HG03520 (cell line): ENCODE data around the gene TBX21.
"Not testable (repeated sequence)": the region's sequence is repeated elsewhere in the genome, so short reads cannot be mapped to it uniquely, and the experiment has no call there.

Source experiments
- ATAC-seq: cut with Tn5 transposase; IDR thresholded peaks from one replicate; pipeline ENCODE4 v1.9.1; 2021; ENCODE audit warnings: mild to moderate bottlenecking, moderate library complexity; ENCODE audit not compliant: unreplicated experiment

Gene TBX21

GRCh38 chr17:47760409-47761140, 27.5 kb downstream of the TBX21 start:
- ATAC-seq, result no peak

GRCh38 chr17:47762728-47763127, 29.7 kb downstream of the TBX21 start:
- no peak for ATAC-seq

GRCh38 chr17:47763913-47764582, 31.0 kb downstream of the TBX21 start:
- no peak for ATAC-seq

- ATAC-seq, result not testable (repeated sequence)
These were observed 40.6 kb downstream of the TBX21 start for GRCh38 chr17:47773649-47774048.

- ATAC-seq, result no peak
These were observed 41.3 kb downstream of the TBX21 start for GRCh38 chr17:47774331-47774730.

GRCh38 chr17:47774987-47775580, 42.0 kb downstream of the TBX21 start:
- no peak for ATAC-seq

- ATAC-seq, result no peak
These were observed 43.5 kb downstream of the TBX21 start for GRCh38 chr17:47776330-47777197.

GRCh38 chr17:47778184-47778635, 45.2 kb downstream of the TBX21 start:
- no peak for ATAC-seq

- no peak for ATAC-seq
These were observed 48.4 kb downstream of the TBX21 start for GRCh38 chr17:47781397-47781796.

- ATAC-seq, result no peak
These were observed 52.6 kb downstream of the TBX21 start for GRCh38 chr17:47785538-47786123.

- ATAC-seq, result no peak
These were observed 56.9 kb downstream of the TBX21 start for GRCh38 chr17:47789611-47790561.

GRCh38 chr17:47791025-47791424, 58.0 kb downstream of the TBX21 start:
- ATAC-seq, result no peak

- ATAC-seq, result no peak
These were observed 59.4 kb downstream of the TBX21 start for GRCh38 chr17:47792457-47792856.

- ATAC-seq, result no peak
These were observed 59.9 kb downstream of the TBX21 start for GRCh38 chr17:47792979-47793378.
